ENCODE results near the gene POMGNT2. TPM values are rescaled to one million over a fixed set of nuclear protein-coding genes. Genes with fewer than 3 reads are reported as not detected.

Gene POMGNT2
- 12.2 and 18.1 TPM in 2 replicates for total RNA-seq

GRCh38 chr3:43105596-43106292, at the start of gene POMGNT2:
Gene POMGNT2, minus strand, starts transcription at chr3:43106079. Its CDS starts 24,648 bp downstream, at chr3:43081431.

Other genes with a start within 250 kb of the POMGNT2 start
- gene CYP8B1, start 230.2 kb downstream of the POMGNT2 start, total RNA-seq: not detected in 2 replicates
- 1.1 and 1.2 TPM in 2 replicates for gene ZNF662, start 199.9 kb downstream of the POMGNT2 start, total RNA-seq
- gene GASK1A, start 126.8 kb downstream of the POMGNT2 start, total RNA-seq: 1.5 and 1.8 TPM in 2 replicates
- gene SNRK, start 180.5 kb upstream of the POMGNT2 start, total RNA-seq: 10.7 and 13.4 TPM in 2 replicates

Measured in smooth muscle cell of the umbilical artery (primary cell).